T1000 (cell line): ENCODE measurements around the gene IP6K3.

Experiments used
- DNase-seq: peaks from one replicate; lab custom pipeline; 2025; ENCODE audit warnings: mixed read lengths; lab: John Stamatoyannopoulos, UW

IP6K3 gene

GRCh38 chr6:33759887-33760629 is 13.4 kb upstream of the IP6K3 start:
- DNase-seq: no peak

- DNase-seq: no peak
These were observed 12.1 kb upstream of the IP6K3 start for GRCh38 chr6:33758815-33759216.

GRCh38 chr6:33757906-33758305 is 11.2 kb upstream of the IP6K3 start:
- no peak for DNase-seq

GRCh38 chr6:33757113-33757512 is 10.4 kb upstream of the IP6K3 start:
- no peak for DNase-seq

GRCh38 chr6:33756211-33756954 is 9.7 kb upstream of the IP6K3 start:
- DNase-seq: no peak

DNA sequence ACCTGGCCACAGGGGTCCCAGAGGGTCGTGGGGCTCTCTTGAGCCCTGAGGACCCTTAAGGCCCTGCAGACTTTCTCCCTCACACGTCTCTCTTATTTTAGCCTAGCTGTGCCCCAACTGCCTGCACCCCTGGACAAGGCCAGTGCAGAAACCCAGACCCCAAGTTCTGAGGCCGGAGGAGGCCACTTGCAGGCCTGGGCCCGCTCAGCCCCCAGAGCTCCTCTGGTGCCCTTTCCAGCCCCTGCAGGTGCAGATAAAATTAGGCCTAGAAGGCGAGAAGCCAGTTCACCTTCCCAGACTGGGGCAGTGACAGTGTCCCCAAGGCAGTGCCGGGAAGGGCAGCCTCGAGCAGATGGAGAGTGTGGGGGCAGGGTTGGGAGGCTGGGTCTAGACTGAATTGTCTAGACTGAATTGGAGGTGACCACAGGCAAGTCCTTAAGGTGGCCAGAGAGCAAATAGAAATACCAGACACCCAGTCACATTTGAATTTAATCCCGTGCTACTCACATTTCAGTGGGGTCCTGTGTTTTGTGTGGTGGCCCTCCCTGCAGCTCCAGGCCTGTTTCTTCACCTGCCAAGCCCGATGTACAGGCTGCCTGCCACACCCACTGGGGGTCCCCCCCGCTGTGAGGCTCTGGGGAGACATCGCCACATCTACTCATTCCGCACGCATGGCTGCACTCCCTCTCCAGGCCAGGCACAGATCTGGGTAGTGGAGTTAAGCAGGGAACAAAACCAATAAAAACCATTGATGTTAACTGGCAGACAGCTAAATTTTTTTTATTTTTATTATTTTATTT is 8.6 kb upstream of the IP6K3 start:
- no peak for DNase-seq

DNA sequence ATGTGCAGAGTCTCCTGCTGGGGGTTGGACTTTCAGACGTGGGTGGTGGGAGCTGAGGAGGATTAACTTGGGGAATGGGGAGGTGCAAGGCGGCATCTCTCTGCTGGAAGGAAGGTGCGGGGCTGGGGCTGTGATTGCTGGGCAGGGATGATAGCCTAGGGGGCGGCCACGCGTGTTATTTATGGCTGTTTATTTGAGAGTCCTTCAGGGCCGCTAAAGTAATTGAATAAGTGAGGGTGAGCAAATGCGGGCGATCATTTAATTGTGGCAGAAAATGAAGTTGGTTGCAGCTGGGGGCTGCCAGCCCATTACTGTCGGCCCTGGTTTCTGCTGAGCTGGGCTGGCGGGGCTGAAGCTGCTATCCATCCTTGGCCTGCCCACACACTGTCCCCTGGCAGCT is 7.5 kb upstream of the IP6K3 start:
- no peak for DNase-seq

DNA sequence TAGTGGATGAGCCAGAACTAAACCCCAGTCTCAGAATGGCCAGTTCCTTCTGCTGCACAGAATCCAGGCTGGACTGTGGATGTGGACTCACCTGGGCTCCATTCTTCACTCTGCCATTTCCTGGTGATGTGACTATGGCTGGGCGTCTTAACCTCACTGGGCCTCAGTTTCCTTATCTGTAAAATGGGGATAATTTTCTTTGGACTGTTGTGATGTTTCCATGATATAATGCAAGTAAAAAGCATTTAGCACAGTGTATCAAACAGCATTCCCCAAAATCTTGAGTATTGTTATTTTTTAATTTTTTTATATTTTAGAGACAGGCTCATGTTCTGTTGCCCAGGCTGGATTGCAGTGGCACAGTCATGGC is 5.9 kb upstream of the IP6K3 start:
- no peak for DNase-seq

DNA sequence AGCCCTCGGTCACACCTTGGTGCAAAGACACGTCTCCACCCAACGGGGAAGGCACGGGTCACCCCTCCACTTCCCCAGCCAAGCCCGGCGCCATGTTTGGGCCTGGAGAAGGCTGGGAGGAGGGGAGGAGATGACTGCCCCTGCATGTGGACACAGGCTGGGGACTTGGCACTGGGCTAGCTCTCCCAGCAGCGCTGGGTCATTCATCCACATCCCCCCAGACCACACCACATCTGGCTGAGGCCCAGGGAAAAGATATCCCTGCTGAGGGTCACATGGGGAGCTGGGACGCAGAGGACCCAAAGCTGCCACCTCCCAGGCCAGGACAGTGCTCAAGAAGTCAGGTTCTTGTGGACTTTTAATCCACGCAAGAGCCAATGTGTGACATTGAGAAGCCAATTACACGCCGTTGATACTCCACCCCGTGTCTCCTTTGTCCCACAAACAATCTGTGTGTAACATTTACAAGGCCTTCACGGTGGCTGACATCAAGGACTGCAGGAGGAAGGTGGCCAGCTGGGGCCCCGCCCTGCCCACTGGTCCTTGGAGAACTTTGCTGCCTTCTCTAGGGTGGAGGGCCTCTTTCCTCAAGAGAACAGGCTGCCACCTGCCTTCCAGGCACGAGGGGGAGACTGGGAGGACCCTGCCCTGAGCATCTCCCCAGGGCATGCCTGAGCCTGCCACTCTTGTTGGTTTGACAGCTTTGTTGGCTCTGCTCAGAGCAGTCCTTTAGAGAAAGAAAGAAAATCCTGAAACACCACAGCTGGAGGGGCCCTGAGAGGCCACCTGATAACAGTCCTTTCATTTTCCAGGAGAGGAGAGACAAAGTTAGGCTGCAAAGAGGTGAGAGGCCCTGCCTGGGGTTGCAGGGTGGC is 5.3 kb upstream of the IP6K3 start:
- DNase-seq: no peak

DNA sequence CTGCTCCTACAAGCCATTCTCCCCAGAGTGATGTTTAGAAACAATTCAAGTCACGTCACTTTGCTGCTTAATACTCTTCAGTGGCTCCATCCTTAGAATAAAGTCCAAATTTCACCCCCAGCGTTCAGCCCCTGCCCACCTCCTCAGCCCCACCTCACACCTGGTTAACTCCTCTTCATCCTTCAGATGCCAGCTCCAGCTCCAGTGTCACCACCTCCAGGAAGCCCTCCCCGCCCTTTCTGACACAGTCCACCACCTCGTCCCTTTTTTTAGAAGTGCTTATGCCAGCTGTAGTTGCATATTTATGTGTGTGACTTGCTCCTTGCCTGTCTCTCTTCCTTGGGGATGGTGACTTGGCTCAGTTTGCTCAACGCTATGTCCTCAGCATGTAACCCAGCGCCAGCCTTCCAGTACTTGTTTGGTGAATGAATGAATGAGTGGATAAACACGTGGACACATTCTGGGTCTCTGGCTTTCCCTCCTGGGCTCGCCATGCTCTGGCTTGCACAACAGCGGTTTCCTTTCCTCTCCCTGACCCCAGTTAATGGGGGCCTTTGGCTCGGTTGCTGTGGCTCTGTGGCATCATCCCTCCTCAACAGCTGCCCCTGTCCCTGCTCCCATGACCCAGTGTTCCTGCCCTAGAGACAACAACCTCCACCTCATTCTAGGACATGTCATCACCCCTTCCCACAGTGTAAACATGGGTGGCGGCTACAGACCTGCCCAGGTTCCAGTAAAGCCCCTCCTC is 3.7 kb upstream of the IP6K3 start:
- DNase-seq: no peak

- DNase-seq: no peak
These were observed 2.7 kb upstream of the IP6K3 start for GRCh38 chr6:33749401-33749800.

GRCh38 chr6:33748841-33749240 is 2.1 kb upstream of the IP6K3 start:
- DNase-seq: no peak

- DNase-seq: no peak
These were observed 1.1 kb upstream of the IP6K3 start for GRCh38 chr6:33747823-33748222.

- peak; percentile 37 for DNase-seq
These were observed 587 bp downstream of the IP6K3 start for GRCh38 chr6:33746036-33746600.

DNA sequence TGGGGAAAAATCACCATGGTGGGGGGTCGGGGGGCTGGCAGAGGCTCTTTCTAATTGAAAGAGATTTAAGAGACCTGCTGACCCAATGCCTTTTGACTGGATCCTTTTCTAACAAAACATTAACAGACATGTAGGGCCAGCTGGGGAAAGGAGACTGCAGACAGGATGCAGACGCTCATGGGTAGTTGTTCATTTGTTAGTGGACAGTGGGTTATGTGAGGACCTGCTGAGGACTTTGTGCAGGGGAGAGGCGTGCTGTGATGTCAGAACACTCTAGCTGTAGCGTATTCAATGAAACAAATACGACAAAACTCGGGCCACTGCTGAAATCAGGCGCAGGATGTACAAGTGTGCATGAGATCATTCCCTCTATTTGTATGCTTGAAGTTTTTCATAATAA is 1.2 kb downstream of the IP6K3 start:
- no peak for DNase-seq

- DNase-seq: no peak
These were observed 1.7 kb downstream of the IP6K3 start for GRCh38 chr6:33744895-33745546.

DNA sequence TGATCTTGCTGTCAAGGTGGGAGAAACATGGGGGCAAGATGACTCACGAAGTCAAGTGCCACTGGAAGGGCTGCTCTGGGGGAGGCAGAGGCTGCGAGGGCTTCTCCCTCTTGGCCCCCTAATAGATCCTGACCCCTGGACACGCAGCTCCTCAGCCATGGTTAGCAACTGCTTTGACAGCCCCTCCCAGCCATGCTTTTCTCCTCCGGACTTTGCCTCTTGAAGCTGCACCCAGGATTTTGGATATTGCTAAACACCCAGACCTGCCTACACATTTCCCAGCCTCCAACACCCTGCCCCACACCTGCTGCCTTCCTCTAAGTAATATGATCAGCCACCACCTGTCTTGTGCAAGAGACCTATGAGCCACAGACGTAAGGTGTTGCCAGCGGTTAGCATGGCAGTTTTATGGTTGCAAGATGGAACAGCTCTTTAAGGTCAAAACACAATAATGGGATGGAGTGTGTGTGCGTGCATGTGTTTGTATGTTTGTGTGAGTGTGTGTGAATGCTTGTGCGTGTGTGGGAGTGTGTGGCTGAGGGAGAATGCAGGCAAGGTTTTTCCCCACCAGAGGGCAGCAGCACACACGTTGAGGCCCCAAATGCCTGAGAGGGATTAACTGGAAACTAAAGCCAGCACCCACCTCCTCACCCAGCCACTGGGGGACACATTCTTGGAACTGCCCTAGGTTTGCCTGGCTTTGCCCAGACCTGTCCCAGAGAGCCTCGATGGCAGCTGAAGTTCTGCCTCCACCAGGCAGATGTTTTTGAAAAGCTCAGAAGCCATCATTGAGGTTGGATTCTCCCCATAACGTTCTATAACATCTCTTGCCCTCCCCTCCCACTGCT is 2.5 kb downstream of the IP6K3 start:
- DNase-seq: peak; percentile 57

DNA sequence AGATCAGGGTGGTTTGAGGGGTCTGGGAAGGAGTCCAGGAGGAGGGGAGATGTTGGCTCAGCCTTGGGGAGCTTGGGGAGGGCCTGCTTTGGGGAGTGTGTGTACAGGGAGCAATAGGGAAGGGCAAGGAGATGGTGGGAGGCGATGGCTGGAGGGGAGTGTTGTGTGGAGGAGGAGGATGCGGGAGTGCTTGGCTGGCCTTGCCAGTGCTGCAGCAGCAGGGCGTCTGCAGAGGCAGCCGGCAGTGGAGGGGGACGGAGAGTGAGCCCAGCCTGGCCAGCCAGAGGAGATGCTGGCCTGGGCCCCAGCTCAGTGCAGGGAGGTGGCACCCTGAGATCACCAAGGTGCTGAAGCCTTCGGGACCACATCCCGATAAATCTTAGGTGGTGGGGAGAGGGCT is 3.9 kb downstream of the IP6K3 start:
- no peak for DNase-seq

DNA sequence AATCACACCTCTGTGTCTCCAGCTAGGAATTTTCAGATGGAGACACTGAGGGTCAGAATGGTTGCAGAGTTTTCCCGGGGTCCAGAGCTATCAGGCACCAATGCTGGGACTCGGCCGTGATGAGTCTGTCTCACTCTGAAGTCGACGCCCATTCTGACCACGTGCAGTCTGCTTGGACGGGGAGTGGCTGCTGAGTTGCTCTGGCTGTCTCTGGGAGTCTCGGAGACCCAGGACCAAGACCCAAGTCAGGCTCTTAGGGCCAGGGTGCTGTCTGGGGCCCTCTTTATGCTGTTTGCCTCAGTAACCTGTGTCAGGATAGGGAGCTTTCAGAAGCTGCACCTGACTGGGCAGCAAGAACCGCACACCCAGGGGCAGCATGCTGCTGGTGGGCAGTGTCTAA is 4.6 kb downstream of the IP6K3 start:
- no peak for DNase-seq
